HG03342 (cell line): ENCODE results near the gene RNU2-1.
"Not testable (repeated sequence)": the region's sequence is repeated elsewhere in the genome, so short reads cannot be mapped to it uniquely, and the experiment has no call there.

Experiments
- ATAC-seq: cut with Tn5 transposase; IDR thresholded peaks from one replicate; pipeline ENCODE4 v1.9.1; 2021; ENCODE audit warnings: mild to moderate bottlenecking, moderate library complexity; ENCODE audit not compliant: unreplicated experiment

RNU2-1 gene

DNA sequence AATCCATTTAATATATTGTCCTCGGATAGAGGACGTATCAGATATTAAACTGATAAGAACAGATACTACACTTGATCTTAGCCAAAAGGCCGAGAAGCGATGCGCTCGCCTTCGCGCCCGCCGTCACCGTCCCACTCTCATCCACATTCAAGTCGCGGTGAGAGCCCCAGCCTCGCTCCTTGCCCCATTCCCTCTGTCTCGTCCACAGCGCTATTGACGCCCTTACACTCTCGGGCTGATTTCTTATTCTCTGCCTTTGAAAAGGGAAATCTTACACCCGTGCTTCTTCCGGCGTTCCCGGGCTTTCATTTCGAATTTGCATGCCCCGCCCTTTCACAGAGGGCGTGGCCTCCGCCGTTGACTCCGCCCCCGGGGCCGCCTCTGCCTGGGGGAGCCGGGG is at the start of gene RNU2-1:
Gene RNU2-1, minus strand, starts transcription at position 101 of the 400 bp plus-strand sequence.
- not testable (repeated sequence) for ATAC-seq

DNA sequence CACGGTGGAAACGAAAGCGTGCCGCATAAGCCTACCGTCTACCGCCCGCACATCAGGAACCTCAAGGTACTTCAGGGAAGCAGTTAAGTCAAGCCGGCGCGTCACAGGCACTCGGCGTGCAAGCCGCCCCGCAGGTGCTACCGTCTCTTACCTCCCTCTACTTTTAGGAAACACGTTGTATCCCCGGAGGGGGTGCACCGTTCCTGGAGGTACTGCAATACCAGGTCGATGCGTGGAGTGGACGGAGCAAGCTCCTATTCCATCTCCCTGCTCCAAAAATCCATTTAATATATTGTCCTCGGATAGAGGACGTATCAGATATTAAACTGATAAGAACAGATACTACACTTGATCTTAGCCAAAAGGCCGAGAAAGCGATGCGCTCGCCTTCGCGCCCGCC is 39.1 kb upstream of the RNU2-1 start:
- ATAC-seq, result not testable (repeated sequence)

DNA sequence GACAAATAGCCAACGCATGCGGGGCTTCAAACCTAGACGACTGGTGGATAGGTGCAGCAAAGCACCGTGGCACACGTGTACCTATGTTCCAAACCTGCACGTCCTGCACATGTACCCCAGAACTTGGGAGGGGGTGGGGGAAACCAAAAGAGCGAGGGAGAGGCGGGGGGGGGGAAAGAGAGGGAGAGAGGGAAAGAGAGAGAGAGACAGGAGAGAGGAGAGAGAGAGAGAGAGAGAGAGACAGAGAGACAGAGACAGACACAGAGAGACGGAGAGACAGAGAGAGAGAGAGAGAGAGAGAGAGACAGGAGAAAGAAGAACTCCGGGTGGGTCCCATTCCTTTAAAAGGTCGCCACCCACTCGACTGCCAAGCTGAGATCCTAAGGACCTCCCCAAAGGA is 38.7 kb upstream of the RNU2-1 start:
- not testable (repeated sequence) for ATAC-seq

DNA sequence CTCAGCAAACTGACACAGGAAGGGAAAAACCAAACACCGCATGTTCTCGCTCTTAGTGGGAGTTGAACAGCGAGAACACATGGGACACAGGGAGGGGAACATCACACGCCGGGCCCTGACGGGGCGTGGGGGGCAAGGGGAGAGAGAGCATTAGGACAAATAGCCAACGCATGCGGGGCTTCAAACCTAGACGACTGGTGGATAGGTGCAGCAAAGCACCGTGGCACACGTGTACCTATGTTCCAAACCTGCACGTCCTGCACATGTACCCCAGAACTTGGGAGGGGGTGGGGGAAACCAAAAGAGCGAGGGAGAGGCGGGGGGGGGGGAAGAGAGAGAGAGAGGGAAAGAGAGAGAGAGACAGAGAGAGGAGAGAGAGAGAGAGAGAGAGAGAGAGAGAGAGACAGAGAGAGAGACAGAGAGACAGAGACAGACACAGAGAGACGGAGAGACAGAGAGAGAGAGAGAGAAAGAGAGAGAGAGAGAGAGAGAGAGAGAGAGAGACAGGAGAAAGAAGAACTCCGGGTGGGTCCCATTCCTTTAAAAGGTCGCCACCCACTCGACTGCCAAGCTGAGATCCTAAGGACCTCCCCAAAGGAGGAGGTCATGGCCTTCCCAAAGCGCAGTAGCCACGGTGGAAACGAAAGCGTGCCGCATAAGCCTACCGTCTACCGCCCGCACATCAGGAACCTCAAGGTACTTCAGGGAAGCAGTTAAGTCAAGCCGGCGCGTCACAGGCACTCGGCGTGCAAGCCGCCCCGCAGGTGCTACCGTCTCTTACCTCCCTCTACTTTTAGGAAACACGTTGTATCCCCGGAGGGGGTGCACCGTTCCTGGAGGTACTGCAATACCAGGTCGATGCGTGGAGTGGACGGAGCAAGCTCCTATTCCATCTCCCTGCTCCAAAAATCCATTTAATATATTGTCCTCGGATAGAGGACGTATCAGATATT is 37.1 kb upstream of the RNU2-1 start:
- ATAC-seq, result not testable (repeated sequence)

DNA sequence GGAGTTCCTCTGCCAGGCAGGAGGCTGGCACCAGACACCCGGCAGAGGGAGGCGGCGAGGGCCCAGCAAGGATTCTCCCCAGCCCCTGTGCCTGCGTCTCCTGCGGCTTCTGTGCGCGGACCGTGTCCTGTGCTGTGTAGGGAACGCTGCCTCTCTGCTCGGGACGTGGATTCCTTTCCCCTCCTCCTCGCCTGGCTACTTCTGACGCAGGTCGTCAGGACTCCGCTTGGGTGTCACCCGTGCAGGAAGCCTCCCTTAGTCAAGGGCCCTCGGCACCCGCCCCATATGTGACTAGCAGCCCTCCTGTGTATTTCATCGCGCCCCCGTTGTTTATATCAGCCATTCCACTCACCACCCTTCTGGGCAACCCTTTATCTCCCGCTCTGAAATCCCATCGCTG is 12.7 kb upstream of the RNU2-1 start:
- ATAC-seq, result not testable (repeated sequence)

DNA sequence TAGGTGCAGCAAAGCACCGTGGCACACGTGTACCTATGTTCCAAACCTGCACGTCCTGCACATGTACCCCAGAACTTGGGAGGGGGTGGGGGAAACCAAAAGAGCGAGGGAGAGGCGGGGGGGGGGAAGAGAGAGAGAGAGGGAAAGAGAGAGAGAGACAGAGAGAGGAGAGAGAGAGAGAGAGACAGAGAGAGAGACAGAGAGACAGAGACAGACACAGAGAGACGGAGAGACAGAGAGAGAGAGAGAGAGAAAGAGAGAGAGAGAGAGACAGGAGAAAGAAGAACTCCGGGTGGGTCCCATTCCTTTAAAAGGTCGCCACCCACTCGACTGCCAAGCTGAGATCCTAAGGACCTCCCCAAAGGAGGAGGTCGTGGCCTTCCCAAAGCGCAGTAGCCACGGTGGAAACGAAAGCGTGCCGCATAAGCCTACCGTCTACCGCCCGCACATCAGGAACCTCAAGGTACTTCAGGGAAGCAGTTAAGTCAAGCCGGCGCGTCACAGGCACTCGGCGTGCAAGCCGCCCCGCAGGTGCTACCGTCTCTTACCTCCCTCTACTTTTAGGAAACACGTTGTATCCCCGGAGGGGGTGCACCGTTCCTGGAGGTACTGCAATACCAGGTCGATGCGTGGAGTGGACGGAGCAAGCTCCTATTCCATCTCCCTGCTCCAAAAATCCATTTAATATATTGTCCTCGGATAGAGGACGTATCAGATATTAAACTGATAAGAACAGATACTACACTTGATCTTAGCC is 7.0 kb upstream of the RNU2-1 start:
- ATAC-seq, result not testable (repeated sequence)

DNA sequence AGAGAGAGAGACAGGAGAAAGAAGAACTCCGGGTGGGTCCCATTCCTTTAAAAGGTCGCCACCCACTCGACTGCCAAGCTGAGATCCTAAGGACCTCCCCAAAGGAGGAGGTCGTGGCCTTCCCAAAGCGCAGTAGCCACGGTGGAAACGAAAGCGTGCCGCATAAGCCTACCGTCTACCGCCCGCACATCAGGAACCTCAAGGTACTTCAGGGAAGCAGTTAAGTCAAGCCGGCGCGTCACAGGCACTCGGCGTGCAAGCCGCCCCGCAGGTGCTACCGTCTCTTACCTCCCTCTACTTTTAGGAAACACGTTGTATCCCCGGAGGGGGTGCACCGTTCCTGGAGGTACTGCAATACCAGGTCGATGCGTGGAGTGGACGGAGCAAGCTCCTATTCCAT is 5.8 kb upstream of the RNU2-1 start:
- not testable (repeated sequence) for ATAC-seq

DNA sequence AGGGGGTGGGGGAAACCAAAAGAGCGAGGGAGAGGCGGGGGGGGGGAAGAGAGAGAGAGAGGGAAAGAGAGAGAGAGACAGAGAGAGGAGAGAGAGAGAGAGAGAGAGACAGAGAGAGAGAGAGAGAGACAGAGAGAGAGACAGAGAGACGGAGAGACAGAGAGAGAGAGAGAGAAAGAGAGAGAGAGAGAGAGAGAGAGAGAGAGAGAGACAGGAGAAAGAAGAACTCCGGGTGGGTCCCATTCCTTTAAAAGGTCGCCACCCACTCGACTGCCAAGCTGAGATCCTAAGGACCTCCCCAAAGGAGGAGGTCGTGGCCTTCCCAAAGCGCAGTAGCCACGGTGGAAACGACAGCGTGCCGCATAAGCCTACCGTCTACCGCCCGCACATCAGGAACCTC is 514 bp downstream of the RNU2-1 start:
- ATAC-seq, result not testable (repeated sequence)

DNA sequence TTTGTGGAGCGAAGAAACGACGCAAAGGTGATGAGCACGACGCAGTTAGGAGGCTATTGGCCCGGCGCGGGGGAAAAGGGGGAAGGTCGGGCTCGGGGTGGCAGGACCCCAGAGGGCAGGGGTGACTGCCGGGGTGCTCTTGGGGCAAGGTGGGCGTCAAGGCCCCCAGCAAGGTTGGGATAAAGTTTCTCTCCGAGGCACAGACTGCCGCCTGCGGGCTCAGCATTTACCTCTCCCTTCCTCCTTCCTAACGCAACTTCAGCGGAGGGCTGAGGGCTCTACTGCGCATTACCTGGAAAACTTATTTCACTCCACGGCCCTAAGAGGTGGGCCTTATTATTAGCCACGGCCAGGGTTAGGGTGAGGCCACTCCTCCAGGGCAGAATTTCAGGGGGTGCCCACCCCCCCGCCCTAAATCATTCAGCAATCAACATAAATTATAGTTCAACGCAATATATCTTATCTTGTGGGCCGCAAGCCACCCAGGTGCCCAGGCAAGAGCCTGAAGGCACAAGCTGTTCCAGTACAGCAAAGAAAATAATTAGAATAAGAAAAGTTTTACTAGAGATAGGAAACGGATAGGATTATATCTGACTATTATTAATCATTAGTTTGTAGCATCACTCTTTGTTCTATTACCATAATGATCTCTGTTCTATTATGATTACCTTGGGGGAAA is 1.6 kb downstream of the RNU2-1 start:
- not testable (repeated sequence) for ATAC-seq

DNA sequence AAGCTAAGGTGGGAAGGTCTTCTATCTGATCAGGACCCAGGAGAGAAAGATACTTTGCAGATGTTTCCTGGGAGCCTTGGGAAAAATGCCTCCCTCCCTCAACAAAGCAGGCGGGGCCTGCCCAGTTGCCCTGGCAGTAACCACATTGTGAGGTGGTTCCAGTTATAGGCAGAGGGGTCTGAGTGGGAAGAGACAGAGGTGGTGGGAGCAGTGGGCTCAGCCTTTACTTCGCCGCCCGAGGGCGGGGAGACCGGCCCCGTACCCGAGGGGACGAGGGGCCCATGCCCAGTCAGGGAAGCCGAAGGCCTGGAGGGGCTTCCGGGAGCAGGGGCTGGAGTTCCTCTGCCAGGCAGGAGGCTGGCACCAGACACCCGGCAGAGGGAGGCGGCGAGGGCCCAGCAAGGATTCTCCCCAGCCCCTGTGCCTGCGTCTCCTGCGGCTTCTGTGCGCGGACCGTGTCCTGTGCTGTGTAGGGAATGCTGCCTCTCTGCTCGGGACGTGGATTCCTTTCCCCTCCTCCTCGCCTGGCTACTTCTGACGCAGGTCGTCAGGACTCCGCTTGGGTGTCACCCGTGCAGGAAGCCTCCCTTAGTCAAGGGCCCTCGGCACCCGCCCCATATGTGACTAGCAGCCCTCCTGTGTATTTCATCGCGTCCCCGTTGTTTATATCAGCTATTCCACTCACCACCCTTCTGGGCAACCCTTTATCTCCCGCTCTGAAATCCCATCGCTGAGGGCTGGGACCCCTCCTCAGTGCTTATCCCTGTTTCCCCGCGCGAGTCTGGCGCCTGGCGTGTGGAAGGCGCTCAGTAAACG is 2.4 kb downstream of the RNU2-1 start:
- ATAC-seq, result not testable (repeated sequence)

DNA sequence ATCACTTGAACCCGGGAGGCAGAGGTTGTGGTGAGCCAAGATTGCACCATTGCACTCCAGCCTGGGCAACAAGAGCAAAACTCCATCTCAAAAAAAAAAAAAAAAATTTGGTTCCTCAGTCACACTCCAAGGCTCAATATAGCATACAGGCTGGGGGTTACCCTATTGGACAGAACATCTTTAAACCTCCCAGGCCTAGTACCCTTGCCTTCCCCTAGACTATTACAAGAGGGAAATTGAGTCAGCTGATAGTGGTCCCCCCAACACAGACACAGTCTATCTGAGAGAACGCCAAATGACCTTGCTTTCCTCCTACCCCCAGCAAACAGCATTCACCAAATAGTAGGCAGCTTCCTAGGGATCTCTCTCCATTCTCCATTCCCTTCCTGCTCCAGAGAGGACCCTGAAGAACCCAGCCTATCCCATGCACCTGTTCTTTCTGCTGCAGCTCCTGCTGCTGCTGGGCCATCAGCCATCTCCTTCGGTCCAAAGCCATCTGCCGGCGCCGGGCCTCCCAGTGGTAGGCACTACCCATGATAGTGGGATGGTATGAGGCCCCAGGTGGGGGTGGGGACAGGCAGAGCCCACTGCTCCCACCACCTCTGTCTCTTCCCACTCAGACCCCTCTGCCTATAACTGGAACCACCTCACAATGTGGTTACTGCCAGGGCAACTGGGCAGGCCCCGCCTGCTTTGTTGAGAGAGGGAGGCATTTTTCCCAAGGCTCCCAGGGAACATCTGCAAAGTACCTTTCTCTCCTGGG is 5.6 kb downstream of the RNU2-1 start, which contains the start of gene CCDC200:
Gene CCDC200, minus strand, starts transcription at position 604 of the 763 bp plus-strand sequence. Its CDS starts 69 bp downstream, at position 535.
- not testable (repeated sequence) for ATAC-seq

DNA sequence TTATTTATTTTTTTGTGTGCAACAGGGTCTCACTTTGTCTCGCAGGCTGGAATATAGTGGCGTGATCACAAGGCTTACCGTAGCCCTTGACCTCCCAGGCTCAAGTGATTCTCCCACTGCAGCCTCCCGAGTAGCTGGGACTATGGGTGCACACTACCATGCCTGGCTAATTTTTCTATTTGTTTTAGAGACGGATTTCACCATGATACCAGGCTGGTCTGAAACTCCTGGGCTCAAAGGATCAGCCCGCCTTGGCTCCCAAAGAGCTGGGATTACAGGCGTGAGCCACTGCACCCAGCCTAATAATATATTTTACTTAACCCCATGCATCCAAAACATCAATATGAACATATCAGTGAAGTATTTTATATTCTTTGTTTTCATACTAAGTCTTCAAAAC is 7.4 kb downstream of the RNU2-1 start:
- ATAC-seq, result no peak

DNA sequence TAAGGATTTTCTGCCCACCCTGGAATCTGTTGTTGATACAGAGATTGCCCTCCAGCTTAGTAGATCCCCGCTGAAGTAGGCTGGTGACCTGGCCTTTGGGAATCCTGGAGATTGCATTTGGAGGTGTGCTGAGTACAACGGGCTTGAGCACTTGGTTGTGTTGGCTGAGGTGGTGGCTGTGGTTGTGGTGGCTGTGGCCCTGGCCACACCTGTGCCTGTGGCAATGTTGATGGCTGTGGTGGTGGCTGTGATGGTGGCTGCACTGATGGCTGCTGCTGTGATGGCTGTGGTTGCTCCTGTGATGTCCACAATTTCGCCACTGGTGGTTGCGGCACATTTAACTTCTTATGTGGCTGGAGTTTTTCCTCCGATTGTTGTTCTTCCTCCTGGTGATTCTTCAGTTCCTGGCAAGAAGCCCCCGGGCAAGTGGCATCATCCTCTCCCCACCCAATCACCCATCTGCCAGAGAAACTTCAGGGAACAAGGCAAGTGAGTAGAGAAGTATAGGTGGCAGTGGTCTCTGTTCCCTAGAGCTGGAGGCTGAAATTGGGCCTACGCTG is 9.6 kb downstream of the RNU2-1 start:
- ATAC-seq, result no peak

DNA sequence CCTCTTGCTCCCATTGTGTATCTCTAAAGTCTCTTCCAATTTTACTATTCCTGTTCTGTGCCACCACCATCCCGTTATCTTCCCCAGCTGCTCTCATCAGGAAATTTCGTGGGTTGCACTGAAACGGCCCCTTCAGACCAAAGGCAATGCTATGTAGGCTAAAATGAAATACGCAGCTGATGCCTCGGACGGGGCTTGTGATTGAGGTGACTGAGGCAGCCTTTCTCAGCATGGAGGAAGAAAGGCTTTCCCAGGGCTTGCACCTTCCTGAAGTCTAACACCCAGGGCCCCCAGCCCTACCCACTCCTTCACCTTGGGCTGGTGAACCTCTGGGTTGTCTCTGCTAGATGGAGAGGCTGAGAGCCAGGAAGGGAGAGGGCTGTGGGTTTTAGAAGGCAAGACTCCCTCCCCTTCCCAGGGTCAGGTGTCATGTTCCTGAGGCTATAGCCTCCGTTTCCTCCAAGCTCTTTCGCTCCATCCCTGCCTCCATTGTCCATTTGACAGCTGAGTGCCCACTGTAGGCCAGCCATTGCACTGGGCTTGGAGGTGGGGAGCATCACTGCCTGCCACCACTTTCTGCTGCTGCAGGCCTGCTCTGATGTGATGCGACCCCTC is 13.2 kb downstream of the RNU2-1 start:
- ATAC-seq, result no peak

DNA sequence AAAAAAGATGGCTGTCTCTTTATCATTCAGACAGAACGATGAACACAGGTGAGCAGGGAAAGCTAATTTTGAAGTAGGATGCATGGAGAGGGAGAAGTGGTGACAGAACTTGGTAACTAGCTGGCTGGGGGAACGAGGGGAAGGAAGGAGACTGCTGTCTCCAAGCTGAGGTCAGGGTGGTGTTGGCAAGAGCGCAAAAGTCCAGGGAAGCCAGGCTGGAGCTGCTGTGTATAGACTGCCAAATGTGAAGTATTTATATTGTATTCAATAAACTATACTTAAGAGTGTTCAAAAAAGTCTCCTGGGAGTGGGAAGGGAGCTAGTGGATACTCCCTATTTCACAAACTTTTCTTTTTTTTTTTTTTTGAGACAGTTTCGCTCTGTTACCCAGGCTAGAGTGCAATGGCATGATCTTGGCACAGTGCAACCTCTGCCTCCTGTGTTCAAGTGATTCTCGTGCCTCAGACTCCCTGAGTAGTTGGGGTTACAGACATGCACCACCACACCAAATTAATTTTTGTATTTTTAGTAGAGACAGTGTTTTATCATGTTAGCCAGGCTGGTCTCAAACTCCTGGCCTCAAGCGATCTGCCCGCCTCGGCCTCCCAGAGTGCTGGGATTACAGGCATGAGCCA is 13.9 kb downstream of the RNU2-1 start:
- ATAC-seq, result no peak

DNA sequence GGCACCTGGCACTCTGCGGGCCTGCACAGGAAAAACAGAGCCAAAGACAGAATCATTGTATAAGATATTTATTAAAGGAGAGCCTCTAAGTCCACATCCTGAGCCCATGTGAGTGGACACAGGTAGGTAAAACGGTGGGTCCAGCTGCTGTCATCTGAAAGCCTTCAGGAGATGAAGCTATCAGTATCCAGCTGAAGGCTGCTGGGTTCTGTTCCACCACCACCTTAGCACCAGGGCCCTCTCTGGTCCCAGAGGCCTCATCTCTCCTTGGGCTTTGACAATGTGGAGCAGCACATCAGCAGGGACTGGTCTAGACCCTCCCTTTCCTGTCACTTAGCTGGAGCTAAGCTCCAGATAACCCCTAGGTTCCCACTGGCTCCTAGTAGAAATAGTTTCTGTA is 14.8 kb downstream of the RNU2-1 start:
- no peak for ATAC-seq

DNA sequence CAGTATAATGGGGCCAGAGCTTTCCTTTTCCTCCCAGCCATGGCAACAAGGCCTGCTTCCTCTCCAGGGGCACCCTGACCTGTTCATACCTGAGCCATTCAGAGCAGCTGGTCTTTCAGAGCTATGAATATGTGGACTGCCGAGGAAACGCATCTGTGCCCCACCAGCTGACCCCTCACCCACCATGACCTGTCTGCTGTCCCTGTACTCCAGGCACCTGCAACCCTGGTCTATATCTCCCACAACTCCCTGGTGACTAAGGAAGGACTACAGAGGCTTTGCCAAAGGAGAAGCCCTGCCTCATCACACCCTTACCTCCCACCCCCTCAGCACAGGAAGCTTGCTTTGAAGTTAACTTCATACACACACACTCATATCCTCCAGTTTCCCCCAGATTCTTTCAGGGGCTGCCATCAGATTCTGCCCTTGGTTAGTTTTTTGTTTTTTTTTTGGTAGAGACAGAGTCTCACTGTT is 16.1 kb downstream of the RNU2-1 start:
- no peak for ATAC-seq
